ENCODE results near the gene ADAMTS17. TPM values are rescaled to one million over a fixed set of nuclear protein-coding genes. Genes with fewer than 3 reads are reported as not detected.

ADAMTS17 gene
- total and polyA plus RNA-seq, 5 donors from 2014 or later = 0.20 to 8.2 (median 0.67) TPM; not detected in 1

DNA sequence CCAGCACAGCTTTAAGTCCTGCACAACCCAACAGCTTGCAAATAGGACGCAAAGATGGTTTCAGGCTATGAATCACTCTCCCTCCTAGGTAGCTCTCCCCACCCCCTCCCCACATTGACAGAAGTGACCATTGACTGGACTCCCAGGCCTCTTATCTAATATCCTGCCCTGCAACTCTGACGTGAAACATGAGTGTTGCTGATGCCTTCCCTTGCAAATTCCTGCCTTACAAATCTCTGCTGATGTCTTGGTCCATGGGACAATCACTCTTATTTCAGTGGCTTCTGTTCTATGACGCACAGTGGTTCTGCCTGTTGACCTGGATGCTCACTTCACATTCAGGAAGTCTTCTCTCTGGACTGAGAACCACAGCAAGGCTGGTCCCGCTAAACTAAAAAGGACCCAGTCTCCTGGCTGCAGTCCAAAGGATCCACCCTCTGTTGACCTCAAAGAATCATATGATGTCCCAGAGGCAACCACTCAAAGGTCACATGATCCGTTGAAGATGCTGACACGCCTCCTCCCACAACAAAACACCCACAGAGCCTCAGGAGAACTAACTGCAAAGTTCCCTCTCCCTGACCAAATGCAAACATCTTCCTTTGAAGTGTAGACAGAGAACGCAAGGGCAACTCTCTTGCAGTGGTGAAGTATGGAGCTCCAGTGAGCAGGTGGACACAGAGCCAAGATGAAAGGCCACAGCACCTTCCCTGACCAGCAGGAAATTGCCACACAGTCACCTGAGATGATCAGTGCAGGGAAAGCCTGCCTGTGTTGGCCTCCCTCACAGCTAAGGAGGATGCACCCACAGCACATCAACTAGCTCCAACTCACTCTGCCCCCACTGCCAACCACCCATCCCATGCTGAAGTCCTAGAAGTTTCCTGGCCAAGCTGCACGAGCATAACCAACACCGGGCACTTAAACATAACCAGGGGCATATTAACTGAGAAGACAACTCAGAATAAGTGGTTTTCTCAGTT lies 112.3 kb downstream of the ADAMTS17 start:
- Histone ChIP-seq H3K36me3 (ENCODE audit: control insufficient read depth, insufficient read depth, low read length) (no peaks in the 10 kb centered on the region), H3K27ac (ENCODE audit: insufficient read depth, low read length, poor library complexity, severe bottlenecking) (no peak overlapping the region), H3K27me3 (ENCODE audit: control insufficient read depth, insufficient read depth, low read length) (no peaks in the 10 kb centered on the region), H3K4me3 (ENCODE audit: low read depth, low read length) (no peak overlapping the region), H3K9me3 (ENCODE audit: control insufficient read depth in 2 of 2, low read length in 2 of 2) (no peaks in the 10 kb centered on the region), H3K4me1 (ENCODE audit: control insufficient read depth, insufficient read depth, low read length, poor library complexity, severe bottlenecking) (peaks cover 6% of the 10 kb centered on the region)
- H3K27ac Mint-ChIP-seq = peak overlapping the region in 2 of 3 donors; percentile 1 to 29
- peaks cover 12% of the 10 kb centered on the region for H3K36me3 Mint-ChIP-seq
- ATAC-seq (ENCODE audit: low read depth in 2 of 2) (no peak), DNase-seq (no peak)
- no peaks in the 10 kb centered on the region for H3K27me3 Mint-ChIP-seq
- H3K4me1 Mint-ChIP-seq = peaks cover 0 to 24% (median 8%) of the 10 kb centered on the region in 4 donors
- H3K4me3 Mint-ChIP-seq = peak overlapping the region in 1 of 4 donors; percentile 65
- H3K9me3 Mint-ChIP-seq = no peaks in the 10 kb centered on the region

DNA sequence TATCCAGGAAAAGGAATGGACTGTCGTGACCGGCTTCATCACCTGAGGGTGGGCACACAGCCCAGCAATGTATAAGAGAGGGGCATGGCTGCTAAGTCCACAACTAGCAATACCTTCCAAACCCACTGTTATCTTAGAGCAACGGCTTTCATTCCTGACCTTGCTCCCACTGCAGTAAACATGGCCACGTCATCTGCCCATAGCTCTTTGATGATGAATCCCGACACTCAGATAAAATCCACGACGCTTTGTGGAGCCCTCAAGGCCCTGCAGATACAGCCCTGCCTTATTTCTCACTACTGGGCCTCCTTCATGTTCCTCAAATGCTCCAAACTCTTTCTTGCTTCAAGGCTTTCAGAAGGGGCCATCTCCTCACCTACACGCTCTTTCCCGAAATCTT lies 114.0 kb downstream of the ADAMTS17 start:
- Mint-ChIP-seq H3K9me3 (no peaks in the 10 kb centered on the region), H3K27me3 (no peaks in the 10 kb centered on the region), H3K27ac (no peak overlapping the region), H3K36me3 (peaks cover 12% of the 10 kb centered on the region), H3K4me3 (no peak overlapping the region), H3K4me1 (peaks cover 0 to 33% (median 11%) of the 10 kb centered on the region in 4 donors)
- ATAC-seq (ENCODE audit: low read depth in 2 of 2) (no peak), DNase-seq (no peak)
- no peak overlapping the region for H3K4me3 ChIP-seq (ENCODE audit: low read depth, low read length)
- no peaks in the 10 kb centered on the region for H3K9me3 ChIP-seq (ENCODE audit: control insufficient read depth in 2 of 2, low read length in 2 of 2)
- H3K27me3 ChIP-seq (ENCODE audit: control insufficient read depth, insufficient read depth, low read length) = no peaks in the 10 kb centered on the region
- peaks cover 6% of the 10 kb centered on the region for H3K4me1 ChIP-seq (ENCODE audit: control insufficient read depth, insufficient read depth, low read length, poor library complexity, severe bottlenecking)
- H3K27ac ChIP-seq (ENCODE audit: insufficient read depth, low read length, poor library complexity, severe bottlenecking) = no peak overlapping the region
- no peaks in the 10 kb centered on the region for H3K36me3 ChIP-seq (ENCODE audit: control insufficient read depth, insufficient read depth, low read length)

DNA sequence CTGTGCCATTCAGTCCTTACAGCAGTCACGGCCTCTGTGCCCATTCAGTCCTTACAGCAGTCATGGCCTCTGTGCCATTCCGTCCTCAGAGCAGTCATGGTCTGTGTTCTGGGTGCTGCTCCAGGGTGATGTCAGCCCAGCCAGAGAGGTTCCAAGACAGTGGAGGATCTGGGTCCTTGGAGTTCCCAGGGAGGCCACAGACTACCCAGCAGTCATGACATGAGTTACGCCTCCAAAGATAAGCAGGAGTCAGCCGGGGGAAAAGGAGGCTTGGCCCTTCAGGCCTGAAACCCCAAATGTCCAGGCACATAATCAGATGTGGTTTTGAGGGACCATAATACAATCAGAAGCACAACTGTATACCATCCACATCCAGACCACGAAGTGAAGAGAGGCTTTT lies 115.7 kb downstream of the ADAMTS17 start:
- DNase-seq (no peak), ATAC-seq (ENCODE audit: low read depth in 2 of 2) (no peak)
- Mint-ChIP-seq H3K27me3 (no peaks in the 10 kb centered on the region), H3K9me3 (no peaks in the 10 kb centered on the region), H3K27ac (peak overlapping the region in 1 of 3 donors; percentile 48), H3K36me3 (peaks cover 6% of the 10 kb centered on the region), H3K4me3 (no peak overlapping the region), H3K4me1 (peaks cover 0 to 31% (median 9%) of the 10 kb centered on the region in 4 donors)
- Histone ChIP-seq H3K4me3 (ENCODE audit: low read depth, low read length) (no peak overlapping the region), H3K27ac (ENCODE audit: insufficient read depth, low read length, poor library complexity, severe bottlenecking) (no peak overlapping the region), H3K9me3 (ENCODE audit: control insufficient read depth in 2 of 2, low read length in 2 of 2) (no peaks in the 10 kb centered on the region), H3K4me1 (ENCODE audit: control insufficient read depth, insufficient read depth, low read length, poor library complexity, severe bottlenecking) (peaks cover 6% of the 10 kb centered on the region), H3K36me3 (ENCODE audit: control insufficient read depth, insufficient read depth, low read length) (no peaks in the 10 kb centered on the region), H3K27me3 (ENCODE audit: control insufficient read depth, insufficient read depth, low read length) (no peaks in the 10 kb centered on the region)

GRCh38 chr15:100224206-100225185 lies 117.3 kb downstream of the ADAMTS17 start:
- DNase-seq (peak in 1 of 3 donors; percentile 14), ATAC-seq (ENCODE audit: low read depth in 2 of 2) (no peak)
- no peaks in the 10 kb centered on the region for H3K36me3 ChIP-seq (ENCODE audit: control insufficient read depth, insufficient read depth, low read length)
- Mint-ChIP-seq H3K4me3 (no peak overlapping the region), H3K27me3 (no peaks in the 10 kb centered on the region), H3K27ac (peak overlapping the region; percentile 29 to 76 (median 48)), H3K9me3 (no peaks in the 10 kb centered on the region), H3K4me1 (peaks cover 0 to 20% (median 6%) of the 10 kb centered on the region in 4 donors), H3K36me3 (peaks cover 6% of the 10 kb centered on the region)
- H3K27me3 ChIP-seq (ENCODE audit: control insufficient read depth, insufficient read depth, low read length) = no peaks in the 10 kb centered on the region
- no peaks in the 10 kb centered on the region for H3K9me3 ChIP-seq (ENCODE audit: control insufficient read depth in 2 of 2, low read length in 2 of 2)
- H3K27ac ChIP-seq (ENCODE audit: insufficient read depth, low read length, poor library complexity, severe bottlenecking) = no peak overlapping the region
- no peaks in the 10 kb centered on the region for H3K4me1 ChIP-seq (ENCODE audit: control insufficient read depth, insufficient read depth, low read length, poor library complexity, severe bottlenecking)
- H3K4me3 ChIP-seq (ENCODE audit: low read depth, low read length) = no peak overlapping the region

GRCh38 chr15:100222349-100222715 lies 119.4 kb downstream of the ADAMTS17 start:
- no peak overlapping the region for H3K27ac ChIP-seq (ENCODE audit: insufficient read depth, low read length, poor library complexity, severe bottlenecking)
- H3K9me3 ChIP-seq (ENCODE audit: control insufficient read depth in 2 of 2, low read length in 2 of 2) = no peaks in the 10 kb centered on the region
- Mint-ChIP-seq H3K27ac (no peak overlapping the region), H3K36me3 (no peaks in the 10 kb centered on the region), H3K4me3 (no peak overlapping the region), H3K9me3 (no peaks in the 10 kb centered on the region), H3K4me1 (peaks cover 0 to 14% (median 3%) of the 10 kb centered on the region in 4 donors), H3K27me3 (no peaks in the 10 kb centered on the region)
- H3K4me1 ChIP-seq (ENCODE audit: control insufficient read depth, insufficient read depth, low read length, poor library complexity, severe bottlenecking) = no peaks in the 10 kb centered on the region
- H3K36me3 ChIP-seq (ENCODE audit: control insufficient read depth, insufficient read depth, low read length) = no peaks in the 10 kb centered on the region
- no peaks in the 10 kb centered on the region for H3K27me3 ChIP-seq (ENCODE audit: control insufficient read depth, insufficient read depth, low read length)
- DNase-seq (no peak), ATAC-seq (ENCODE audit: low read depth in 2 of 2) (no peak)
- no peak overlapping the region for H3K4me3 ChIP-seq (ENCODE audit: low read depth, low read length)

- Mint-ChIP-seq H3K27ac (no peak overlapping the region), H3K4me1 (peaks cover 0 to 14% (median 3%) of the 10 kb centered on the region in 4 donors), H3K4me3 (no peak overlapping the region), H3K27me3 (no peaks in the 10 kb centered on the region), H3K9me3 (no peaks in the 10 kb centered on the region), H3K36me3 (no peaks in the 10 kb centered on the region)
- no peaks in the 10 kb centered on the region for H3K4me1 ChIP-seq (ENCODE audit: control insufficient read depth, insufficient read depth, low read length, poor library complexity, severe bottlenecking)
- H3K27me3 ChIP-seq (ENCODE audit: control insufficient read depth, insufficient read depth, low read length) = no peaks in the 10 kb centered on the region
- ATAC-seq (ENCODE audit: low read depth in 2 of 2) (no peak), DNase-seq (no peak)
- no peak overlapping the region for H3K4me3 ChIP-seq (ENCODE audit: low read depth, low read length)
- H3K9me3 ChIP-seq (ENCODE audit: control insufficient read depth in 2 of 2, low read length in 2 of 2) = no peaks in the 10 kb centered on the region
- H3K27ac ChIP-seq (ENCODE audit: insufficient read depth, low read length, poor library complexity, severe bottlenecking) = no peak overlapping the region
- no peaks in the 10 kb centered on the region for H3K36me3 ChIP-seq (ENCODE audit: control insufficient read depth, insufficient read depth, low read length)
Observed at GRCh38 chr15:100221471-100222348, 120.1 kb downstream of the ADAMTS17 start.

Data from CD4-positive, CD25-positive, alpha-beta regulatory T cell (primary cell).